ENCODE measurements around the gene CFAP53.

Gene CFAP53

DNA sequence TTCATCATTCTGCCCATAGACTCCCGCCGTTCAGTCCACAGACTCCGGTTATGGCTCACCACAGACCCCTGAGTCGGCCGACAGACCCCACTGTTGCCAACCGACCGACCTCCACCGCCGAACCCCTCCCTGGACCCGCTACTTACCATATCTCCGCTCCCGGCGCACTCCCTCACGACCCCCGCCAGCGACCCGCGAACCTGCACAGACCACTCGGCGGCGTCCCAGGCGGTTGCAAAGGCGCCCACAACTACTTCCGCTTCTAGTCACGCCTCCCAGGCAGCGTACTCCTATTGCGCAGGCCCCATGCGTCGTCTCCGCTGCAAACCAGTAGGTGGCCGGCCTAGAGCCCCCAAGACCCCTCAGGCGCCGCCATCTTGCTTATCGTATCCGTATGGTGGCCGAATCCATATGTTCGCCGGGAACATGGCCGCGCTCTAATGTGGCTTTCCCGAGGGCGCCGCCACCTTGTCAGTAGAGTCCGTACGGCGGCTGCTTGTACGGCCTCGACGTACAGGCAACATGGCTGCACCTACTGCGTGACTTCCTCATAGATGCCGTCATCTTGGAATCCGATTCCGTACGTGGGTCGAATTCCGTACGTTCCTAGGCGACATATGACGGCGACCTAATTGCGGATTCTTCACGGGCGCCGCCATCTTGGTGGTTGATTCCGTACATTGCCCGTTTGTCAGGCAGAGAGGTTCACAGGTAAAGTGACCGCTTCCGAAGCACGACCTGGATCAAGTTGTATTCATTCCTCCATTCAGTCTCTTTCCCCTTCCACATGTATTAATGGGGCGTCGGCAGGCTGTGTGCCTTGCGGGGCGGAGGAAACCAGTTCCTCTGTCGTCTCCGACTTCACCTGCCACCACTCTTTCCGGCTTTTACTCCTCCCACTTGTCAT is 21.4 kb upstream of the CFAP53 start, which contains the start of gene CXXC1:
Gene CXXC1, minus strand, starts transcription at position 252 of the 907 bp plus-strand sequence. Its CDS starts 103 bp downstream, at position 149.
- DNase-seq (ENCODE audit: low spot score): peak; percentile 99

DNA sequence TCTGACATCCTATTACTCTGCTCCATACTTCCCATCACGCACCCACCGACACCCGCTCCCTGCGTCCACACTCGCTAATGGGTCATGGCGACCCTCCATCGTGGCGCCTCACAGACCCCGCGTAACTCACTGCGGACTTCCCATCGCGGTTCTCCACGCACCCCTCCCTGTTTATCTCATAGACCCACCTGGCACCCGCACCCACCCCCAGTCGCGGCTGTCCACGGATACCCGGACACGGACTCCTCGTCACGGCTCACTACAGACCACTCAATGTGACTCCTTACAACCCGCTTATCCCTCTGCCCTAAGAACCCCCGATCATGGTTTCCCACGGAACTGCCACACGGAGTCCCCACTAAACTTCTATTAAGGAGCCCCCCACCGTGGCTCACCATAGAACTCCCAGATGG is 20.7 kb upstream of the CFAP53 start:
- DNase-seq (ENCODE audit: low spot score): peak; percentile 57

DNA sequence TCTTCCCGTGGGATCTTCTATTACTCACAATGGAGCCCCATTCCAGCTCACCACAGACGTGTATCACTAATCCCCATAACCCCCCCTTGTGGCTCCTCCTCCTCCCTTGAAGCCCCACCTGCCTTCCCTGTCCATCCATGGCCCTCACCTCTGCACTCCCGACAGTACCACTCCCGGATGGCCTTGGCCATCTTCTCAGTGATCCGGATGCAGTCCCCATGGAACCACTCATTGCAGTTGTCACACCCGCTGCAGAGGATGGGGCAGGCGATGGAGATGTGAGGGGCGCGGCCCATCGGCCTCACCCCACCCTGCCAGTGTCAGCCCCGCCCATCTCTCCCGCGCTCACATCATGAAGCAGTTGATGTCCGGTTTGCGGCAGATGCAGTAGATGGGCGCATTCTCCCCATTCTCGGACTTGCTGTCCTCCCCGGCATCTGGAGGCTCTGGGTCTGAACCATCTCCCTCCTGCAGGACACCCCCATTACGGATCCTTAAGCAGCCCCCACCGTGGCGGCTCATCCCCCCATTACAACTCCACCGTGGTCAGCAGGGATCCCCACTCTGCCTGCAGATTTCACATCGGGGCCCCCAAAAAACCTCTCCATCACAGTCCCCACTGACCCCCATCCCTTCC is 20.2 kb upstream of the CFAP53 start:
- peak; percentile 57 for DNase-seq (ENCODE audit: low spot score)

DNA sequence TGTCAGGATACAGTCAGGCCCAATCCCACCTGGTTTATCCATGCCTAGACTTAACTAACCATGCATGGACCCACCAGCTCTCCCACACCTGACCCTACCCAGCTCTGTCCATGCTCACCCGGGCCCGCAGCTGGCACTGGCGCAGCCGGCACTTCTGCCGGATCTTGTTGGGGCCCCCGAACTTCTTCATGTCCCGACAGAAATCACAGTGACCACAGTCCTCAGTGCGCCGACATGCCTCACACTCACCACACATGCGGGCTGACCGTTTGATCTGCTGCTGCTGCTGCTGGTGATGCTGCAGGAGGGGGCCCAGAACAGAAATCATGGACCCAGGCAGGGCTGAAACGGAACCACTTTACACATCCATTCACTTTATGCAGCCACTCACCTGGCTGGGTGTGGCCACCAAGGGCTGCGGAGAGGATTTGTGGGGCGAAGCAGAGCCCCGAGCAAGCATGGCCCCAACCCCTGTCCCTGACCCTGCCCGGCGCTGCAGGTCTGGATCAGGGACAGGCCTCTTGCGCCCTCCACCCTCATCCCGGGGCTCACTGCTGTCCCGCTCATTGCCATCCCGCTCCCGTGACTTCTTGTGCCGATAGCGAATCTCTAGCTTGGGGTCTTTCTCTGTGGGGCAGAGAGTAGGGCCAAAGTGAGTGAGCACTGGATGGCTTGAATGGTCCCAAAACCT is 19.5 kb upstream of the CFAP53 start:
- no peak for DNase-seq (ENCODE audit: low spot score)

GRCh38 chr18:50285071-50285470 is 18.8 kb upstream of the CFAP53 start:
- no peak for DNase-seq (ENCODE audit: low spot score)

DNA sequence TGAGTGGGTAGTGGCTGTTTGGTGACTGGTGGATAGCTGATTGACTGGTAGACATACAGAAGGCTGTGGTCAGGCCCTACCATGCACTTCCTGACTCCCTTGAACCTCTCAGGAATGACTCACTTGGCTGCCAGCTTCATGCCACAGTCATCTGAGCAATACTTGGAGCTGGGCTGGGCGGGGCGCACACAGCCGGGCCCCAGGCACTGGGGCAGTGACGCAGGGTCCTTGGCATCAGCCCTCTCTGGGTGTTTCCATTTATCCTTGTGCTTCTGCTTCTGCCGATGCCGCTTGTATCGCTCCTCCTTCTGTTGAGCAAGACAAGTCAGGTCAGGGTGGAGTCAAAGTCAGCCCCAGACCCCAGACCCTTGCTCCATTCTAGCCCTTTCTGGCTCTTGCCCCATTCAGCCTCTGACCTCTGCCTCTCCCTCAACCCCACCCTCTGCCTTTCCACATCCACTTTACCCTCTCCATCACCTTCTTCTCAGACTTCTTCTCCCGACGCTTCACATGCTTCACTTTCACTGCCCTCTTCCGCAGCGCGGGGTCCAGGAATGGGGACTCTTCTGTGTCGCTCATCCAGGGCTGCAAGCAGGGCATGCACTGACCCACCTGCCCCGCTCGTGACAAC is 18.1 kb upstream of the CFAP53 start:
- DNase-seq (ENCODE audit: low spot score): no peak

DNA sequence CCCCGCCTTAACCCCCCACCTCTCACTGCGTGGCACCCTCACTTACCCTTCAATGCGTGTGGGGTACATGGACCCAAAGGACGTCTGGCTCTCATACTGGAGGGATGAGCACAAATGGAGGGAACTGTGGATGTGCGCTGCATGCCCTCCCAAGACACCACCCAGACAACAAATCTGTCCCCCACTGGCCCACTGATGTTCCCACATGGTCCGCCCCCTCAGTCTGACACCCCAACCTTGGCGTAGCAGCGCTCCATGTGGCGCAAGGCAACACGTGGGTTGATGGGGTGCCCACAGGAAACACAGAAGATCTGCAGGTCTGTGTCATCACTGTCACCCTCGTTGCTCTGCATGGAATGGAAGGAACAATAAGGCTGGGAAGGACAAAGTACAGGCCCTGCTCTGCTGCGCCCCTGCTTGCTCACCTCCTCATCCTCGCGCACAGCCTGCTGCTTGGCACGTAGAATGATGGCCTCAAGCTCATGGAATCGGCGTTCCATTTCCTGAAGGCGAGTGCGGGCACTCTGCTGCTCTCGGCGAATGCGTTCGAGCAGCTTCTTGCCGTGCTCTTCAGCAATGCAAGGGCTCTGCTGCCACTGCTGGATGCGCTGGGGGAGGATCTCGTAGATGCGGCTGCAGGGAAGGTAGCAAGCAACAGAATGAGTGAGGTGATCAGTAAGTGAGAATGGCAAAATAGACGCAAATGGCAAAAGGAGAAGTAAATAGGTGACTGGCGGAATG is 17.3 kb upstream of the CFAP53 start:
- no peak for DNase-seq (ENCODE audit: low spot score)

- no peak for DNase-seq (ENCODE audit: low spot score)
Observed at GRCh38 chr18:50282521-50283335, 16.4 kb upstream of the CFAP53 start.

- DNase-seq (ENCODE audit: low spot score): no peak
Observed at GRCh38 chr18:50281972-50282520, 15.8 kb upstream of the CFAP53 start.

DNA sequence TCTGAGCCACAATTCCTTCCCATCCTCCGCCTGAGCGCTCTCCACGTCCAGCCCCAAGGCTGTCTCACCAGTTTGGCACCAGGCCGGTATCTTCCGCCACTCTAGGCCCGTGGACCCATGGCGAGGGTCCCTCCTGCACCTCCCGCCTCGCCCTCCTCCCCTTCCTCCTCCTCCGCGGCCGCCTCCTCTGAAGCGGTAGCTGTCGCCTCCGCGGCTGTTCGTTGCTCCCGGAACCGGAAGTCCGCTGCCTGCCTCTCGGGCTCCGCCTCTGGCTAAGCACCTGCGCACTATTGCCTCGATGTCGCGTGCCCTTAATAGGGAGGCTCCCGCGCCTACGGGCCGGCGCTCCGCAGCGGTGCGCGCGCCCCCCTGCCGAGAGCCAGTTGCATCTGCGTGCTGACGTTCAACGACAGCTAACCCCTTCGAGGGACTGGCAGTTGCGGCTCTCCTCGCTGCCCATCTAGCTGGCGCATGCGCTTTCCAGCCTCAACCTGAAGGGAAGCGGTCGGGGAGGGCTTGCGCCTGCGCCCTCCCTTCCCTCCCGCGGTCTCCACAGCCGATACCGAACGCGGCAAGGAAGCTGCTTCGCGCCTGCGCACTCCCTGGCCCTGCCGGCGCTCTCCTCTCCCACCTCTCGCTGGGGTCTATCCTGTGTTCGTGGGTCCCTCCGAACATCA is 15.1 kb upstream of the CFAP53 start, which contains the start of gene MBD1:
Gene MBD1, minus strand, starts transcription at position 229 of the 677 bp plus-strand sequence. CDS start 1,531 bp downstream, outside the sequence.
- DNase-seq (ENCODE audit: low spot score): peak; percentile 96

DNA sequence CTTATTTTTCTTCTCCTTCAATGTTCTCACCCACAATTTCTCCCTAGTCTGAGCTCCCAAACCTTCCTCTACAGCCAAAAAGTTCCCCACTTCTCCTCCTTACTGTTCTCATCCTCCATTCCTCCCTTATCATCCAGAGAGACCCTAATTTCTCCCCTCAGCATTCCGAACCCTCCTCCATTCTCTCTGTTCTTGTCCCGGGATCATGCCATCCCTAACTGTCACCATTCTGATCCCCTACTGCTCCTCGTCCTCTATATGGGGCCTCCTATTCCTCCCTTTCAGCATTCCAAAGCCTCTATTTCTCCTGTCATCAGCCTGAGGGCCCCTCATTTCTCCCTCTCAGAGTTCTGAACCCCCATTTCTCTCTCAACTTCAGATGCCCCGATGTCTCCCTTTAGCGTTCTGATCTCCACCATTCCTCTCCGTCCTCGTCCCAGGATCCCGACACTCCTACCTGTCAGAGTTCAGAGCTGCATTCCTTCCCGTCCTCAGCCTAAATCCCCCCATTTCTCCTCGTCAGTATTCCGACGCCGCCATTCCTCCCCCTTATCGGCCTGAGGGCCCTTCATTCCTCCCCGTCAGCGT is 14.5 kb upstream of the CFAP53 start:
- no peak for DNase-seq (ENCODE audit: low spot score)

- no peak for DNase-seq (ENCODE audit: low spot score)
Observed at GRCh38 chr18:50279752-50280151, 13.5 kb upstream of the CFAP53 start.

DNA sequence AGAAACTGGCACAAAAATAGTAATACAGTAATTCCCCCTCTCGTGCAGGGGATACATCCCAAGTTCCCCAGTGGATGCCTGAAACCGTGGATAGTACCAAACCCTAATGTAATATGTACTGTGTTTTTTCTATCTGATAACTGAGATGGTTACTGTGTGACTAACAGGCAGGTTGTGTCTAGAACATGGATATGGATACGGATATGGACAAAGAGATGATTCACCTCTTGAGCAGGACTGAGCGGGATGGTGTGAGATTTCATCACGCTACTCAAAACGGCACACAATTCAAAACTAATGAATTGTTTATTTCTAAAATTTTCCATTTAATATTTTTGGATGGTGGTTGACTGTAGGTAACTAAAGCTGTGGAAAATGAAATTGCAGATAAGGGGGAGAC is 11.6 kb upstream of the CFAP53 start:
- no peak for DNase-seq (ENCODE audit: low spot score)

GRCh38 chr18:50276452-50276851 is 10.2 kb upstream of the CFAP53 start:
- no peak for DNase-seq (ENCODE audit: low spot score)

- no peak for DNase-seq (ENCODE audit: low spot score)
Observed at GRCh38 chr18:50275503-50276036, 9.3 kb upstream of the CFAP53 start.

DNA sequence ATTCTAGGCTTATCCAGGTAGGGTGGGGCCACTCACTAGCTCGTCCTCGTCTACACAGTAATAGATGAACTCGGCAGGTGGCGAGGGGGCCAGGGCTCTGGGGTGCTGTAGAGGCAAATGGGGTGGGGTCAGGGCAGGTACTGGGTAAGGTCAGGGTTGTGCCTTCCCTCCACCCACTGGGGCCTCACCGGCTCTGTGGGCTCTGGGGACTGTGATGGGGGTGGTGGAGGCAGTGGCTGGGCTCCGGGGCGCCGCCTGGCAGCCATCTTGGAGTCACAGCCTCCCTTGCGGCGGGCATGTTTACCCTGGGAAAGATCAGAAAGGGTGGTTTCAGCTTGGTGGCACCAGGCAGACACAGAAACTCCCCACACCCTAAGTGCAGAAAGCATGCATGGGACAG is 8.6 kb upstream of the CFAP53 start:
- no peak for DNase-seq (ENCODE audit: low spot score)

DNA sequence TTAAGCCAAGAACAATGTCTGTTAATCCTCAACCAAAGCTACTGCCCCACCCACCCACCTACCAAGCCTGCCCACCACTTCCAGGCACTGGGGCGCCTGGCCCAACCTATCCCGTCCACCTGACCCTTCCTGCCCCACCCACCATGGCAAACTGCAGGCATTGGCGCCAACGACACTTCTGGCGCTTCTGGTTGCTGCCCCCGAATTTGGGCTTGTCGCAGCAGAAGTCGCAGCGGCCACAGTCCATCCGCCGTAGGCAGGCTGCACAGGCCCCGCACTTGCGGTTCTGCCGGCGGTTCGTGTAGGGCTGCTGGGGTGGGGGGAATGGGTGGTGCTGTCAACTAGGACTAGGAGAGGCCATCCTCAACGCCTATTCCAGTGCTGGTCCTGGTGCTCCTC is 7.7 kb upstream of the CFAP53 start:
- DNase-seq (ENCODE audit: low spot score): no peak

DNA sequence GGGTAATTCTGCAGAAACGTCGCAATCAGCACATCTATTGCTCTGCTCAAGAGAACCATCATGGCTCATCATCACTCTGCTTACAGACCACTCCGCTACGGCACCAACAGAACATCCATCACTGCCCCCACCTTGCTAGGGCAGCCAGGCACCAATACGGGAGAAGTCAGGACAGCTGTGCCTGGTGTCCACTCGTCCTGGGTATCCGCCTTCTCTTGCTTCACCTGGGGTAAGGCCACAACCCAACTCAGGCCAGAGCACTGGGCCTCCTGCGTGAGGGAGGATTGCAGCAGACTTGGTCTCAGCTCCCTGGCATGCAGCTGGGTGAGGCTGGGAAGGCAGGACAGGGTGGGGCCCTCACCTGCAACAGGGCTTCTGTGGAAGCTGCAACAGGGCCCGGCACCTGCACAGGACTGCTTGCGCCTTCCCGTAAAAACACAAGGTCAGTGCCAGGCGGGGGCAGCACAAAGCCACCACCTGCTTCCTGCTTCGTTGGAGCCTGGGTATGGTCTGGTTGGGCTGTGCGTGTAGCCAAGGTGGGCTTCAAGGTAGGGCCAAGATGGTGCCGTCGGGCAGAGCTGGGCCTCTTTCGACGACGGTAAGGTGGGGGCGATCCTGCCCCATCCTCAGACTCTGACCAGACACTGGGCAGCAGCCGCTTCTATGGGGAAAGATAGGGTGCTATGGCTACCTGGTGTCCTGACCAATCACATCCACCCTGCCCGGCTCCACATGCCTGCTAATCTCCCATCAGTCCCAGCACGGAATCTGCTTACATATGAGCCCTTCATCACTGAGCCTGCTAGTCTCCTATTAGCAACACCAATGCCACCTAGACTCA is 7.1 kb upstream of the CFAP53 start:
- no peak for DNase-seq (ENCODE audit: low spot score)

Measured in ecto neural progenitor cell (in vitro differentiated cells).